Thyroid gland (tissue), 4 donors: ENCODE measurements around the gene NUDT16L1.

Experiments used
- CTCF ChIP-seq, 6 experiments: fragments of 200-600 bp in 3 of 6; fragments of 450-650 bp in 3 of 6; sonication (generic) in 3 of 6; IDR thresholded peaks; one replicate each; pipeline ENCODE4 v1.5.1; 2016 to 2019; ENCODE audit warnings: antibody characterized with exemption in 6 of 6, mild to moderate bottlenecking in 2 of 6, inconsistent platforms in 1 of 6, moderate library complexity in 1 of 6
- POLR2A ChIP-seq, 2 donors: fragments of 450-650 bp; IDR thresholded peaks; one replicate each; pipeline ENCODE4 v1.6.1; 2017; ENCODE audit warnings: antibody characterized with exemption in 2 of 2, mild to moderate bottlenecking in 2 of 2, moderate library complexity in 1 of 2

- TF ChIP-seq CTCF (IDR thresholded peaks at IDR 0.05) (no peak), POLR2A (IDR thresholded peaks at IDR 0.05) (no peak)
Measured at GRCh38 chr16:4682084-4682591, 11.2 kb upstream of the NUDT16L1 start.
